ENCODE results near the gene ADPRHL1.
A peak's percentile ranks its signal among the peaks of the same experiment; 100 is the strongest.
"Not testable (repeated sequence)": the region's sequence is repeated elsewhere in the genome, so short reads cannot be mapped to it uniquely, and the experiment has no call there.

Gene ADPRHL1

GRCh38 chr13:113454936-113455335, 1.6 kb upstream of the ADPRHL1 start:
- DNase-seq (ENCODE audit: low spot score): no peak

GRCh38 chr13:113452466-113452865, 822 bp downstream of the ADPRHL1 start:
- no peak for DNase-seq (ENCODE audit: low spot score)

GRCh38 chr13:113451951-113452421, 1.3 kb downstream of the ADPRHL1 start:
- DNase-seq (ENCODE audit: low spot score): no peak

- DNase-seq (ENCODE audit: low spot score): not testable (repeated sequence)
Observed at GRCh38 chr13:113450861-113451620, 2.2 kb downstream of the ADPRHL1 start.

- not testable (repeated sequence) for DNase-seq (ENCODE audit: low spot score)
Observed at GRCh38 chr13:113450348-113450744, 2.9 kb downstream of the ADPRHL1 start.

- no peak for DNase-seq (ENCODE audit: low spot score)
Observed at GRCh38 chr13:113449693-113450347, 3.5 kb downstream of the ADPRHL1 start.

- DNase-seq (ENCODE audit: low spot score): peak; percentile 36
Observed at GRCh38 chr13:113448885-113449692, 4.2 kb downstream of the ADPRHL1 start.

GRCh38 chr13:113448545-113448884, 4.8 kb downstream of the ADPRHL1 start:
- DNase-seq (ENCODE audit: low spot score): no peak

- no peak for DNase-seq (ENCODE audit: low spot score)
Observed at GRCh38 chr13:113447596-113447995, 5.7 kb downstream of the ADPRHL1 start.

- no peak for DNase-seq (ENCODE audit: low spot score)
Observed at GRCh38 chr13:113446488-113446854, 6.8 kb downstream of the ADPRHL1 start.

GRCh38 chr13:113445791-113446487, 7.3 kb downstream of the ADPRHL1 start:
- DNase-seq (ENCODE audit: low spot score): no peak

- no peak for DNase-seq (ENCODE audit: low spot score)
Observed at GRCh38 chr13:113443991-113444390, 9.3 kb downstream of the ADPRHL1 start.

GRCh38 chr13:113442985-113443362, 10.3 kb downstream of the ADPRHL1 start:
- no peak for DNase-seq (ENCODE audit: low spot score)

- DNase-seq (ENCODE audit: low spot score): no peak
Observed at GRCh38 chr13:113442354-113442984, 10.8 kb downstream of the ADPRHL1 start.

GRCh38 chr13:113441661-113442060, 11.6 kb downstream of the ADPRHL1 start:
- no peak for DNase-seq (ENCODE audit: low spot score)

- DNase-seq (ENCODE audit: low spot score): no peak
Observed at GRCh38 chr13:113437408-113438010, 15.8 kb downstream of the ADPRHL1 start.

GRCh38 chr13:113436866-113437265, 16.4 kb downstream of the ADPRHL1 start:
- not testable (repeated sequence) for DNase-seq (ENCODE audit: low spot score)

- not testable (repeated sequence) for DNase-seq (ENCODE audit: low spot score)
Observed at GRCh38 chr13:113435907-113436306, 17.4 kb downstream of the ADPRHL1 start.

- DNase-seq (ENCODE audit: low spot score): no peak
Observed at GRCh38 chr13:113433391-113433916, 19.8 kb downstream of the ADPRHL1 start.

- no peak for DNase-seq (ENCODE audit: low spot score)
Observed at GRCh38 chr13:113432506-113433270, 20.6 kb downstream of the ADPRHL1 start.

All from CD4-positive, alpha-beta T cell treated with Interleukin-2 at 100 ng/mL for 4 hours (primary cell).